SU-DHL-6 (cell line): ENCODE data around the gene SEC14L1.

Experiments
- H2AFZ ChIP-seq: fragments of 200-600 bp; sonication (generic); 2 replicates; pipeline ENCODE4 v1.6.1; 2014; ENCODE audit warnings: low read depth, mild to moderate bottlenecking, moderate library complexity, mixed read lengths, antibody characterized with exemption, low read length; ENCODE audit not compliant: severe bottlenecking
- H3F3A ChIP-seq: fragments of 200-600 bp; shearing (Covaris generic); 2 replicates; pipeline ENCODE4 v1.6.0; 2016; ENCODE audit warnings: antibody characterized with exemption, mild to moderate bottlenecking; ENCODE audit not compliant: insufficient read depth
- H3K27ac ChIP-seq: fragments of 200-600 bp; sonication (generic); 2 replicates; pipeline ENCODE4 v1.5.1; 2016; ENCODE audit warnings: low read depth, mild to moderate bottlenecking, low read length, moderate library complexity, mixed read lengths
- H3K27me3 ChIP-seq: fragments of 200-600 bp; sonication (generic), shearing (Covaris generic); 2 replicates; pipeline ENCODE4 v1.6.0; 2014; ENCODE audit warnings: mild to moderate bottlenecking, low read length
- H3K36me3 ChIP-seq: fragments of 200-600 bp; sonication (generic); 2 replicates; pipeline ENCODE4 v1.6.1; 2014; ENCODE audit warnings: mild to moderate bottlenecking, low read length, mixed read lengths
- H3K4me2 ChIP-seq: fragments of 300-600, 200-600 bp; shearing (Covaris generic), sonication (generic); 2 replicates; pipeline ENCODE4 v1.6.0; 2014; ENCODE audit warnings: low read length, low read depth, mild to moderate bottlenecking; ENCODE audit not compliant: poor library complexity, severe bottlenecking
- H3K4me3 ChIP-seq: fragments of 200-600 bp; sonication (generic); 2 replicates; pipeline ENCODE4 v1.5.1; 2014; ENCODE audit warnings: antibody characterized with exemption, low read length, mild to moderate bottlenecking, mixed read lengths; ENCODE audit not compliant: insufficient read depth, poor library complexity, severe bottlenecking
- H3K79me2 ChIP-seq: fragments of 200-600 bp; sonication (generic); 2 replicates; pipeline ENCODE4 v1.6.1; 2014; ENCODE audit warnings: mild to moderate bottlenecking, low read length, moderate library complexity; ENCODE audit not compliant: insufficient read depth
- H3K9ac ChIP-seq: fragments of 200-600 bp; sonication (generic); 2 replicates; pipeline ENCODE4 v1.7.0; 2014; ENCODE audit warnings: mild to moderate bottlenecking, low read length
- H3K9me2 ChIP-seq: fragments of 200-600 bp; sonication (generic); replicated peaks from 2 replicates; pipeline ENCODE4 v1.6.1; 2014; ENCODE audit warnings: low read length; ENCODE audit not compliant: insufficient read depth
- H3K9me3 ChIP-seq: fragments of 200-600 bp; sonication (generic); 2 replicates; pipeline ENCODE4 v1.6.1; 2014; ENCODE audit warnings: low read length, mixed read lengths; ENCODE audit not compliant: insufficient read depth
- H4K20me1 ChIP-seq: fragments of 200-600 bp; sonication (generic); 2 replicates; pipeline ENCODE4 v1.6.1; 2014; ENCODE audit warnings: low read depth, mild to moderate bottlenecking, antibody characterized with exemption, low read length, moderate library complexity, mixed read lengths
- EZH2phosphoT487 ChIP-seq: fragments of 200-600 bp; sonication (generic), shearing (Covaris generic); conservative IDR thresholded peaks from 2 replicates; pipeline ENCODE4 v1.6.1; 2018; ENCODE audit warnings: mild to moderate bottlenecking, antibody characterized with exemption, low read length, moderate library complexity, mixed read lengths
- TF ChIP-seq, protein P1 (sequence below): fragments of 200-600 bp; sonication (generic); IDR thresholded peaks from one replicate; pipeline ENCODE4 v1.5.1; 2017; ENCODE audit warnings: antibody characterized with exemption, mild to moderate bottlenecking, low read length, moderate library complexity; ENCODE audit not compliant: insufficient read depth, poor library complexity, severe bottlenecking

SEC14L1 gene

DNA sequence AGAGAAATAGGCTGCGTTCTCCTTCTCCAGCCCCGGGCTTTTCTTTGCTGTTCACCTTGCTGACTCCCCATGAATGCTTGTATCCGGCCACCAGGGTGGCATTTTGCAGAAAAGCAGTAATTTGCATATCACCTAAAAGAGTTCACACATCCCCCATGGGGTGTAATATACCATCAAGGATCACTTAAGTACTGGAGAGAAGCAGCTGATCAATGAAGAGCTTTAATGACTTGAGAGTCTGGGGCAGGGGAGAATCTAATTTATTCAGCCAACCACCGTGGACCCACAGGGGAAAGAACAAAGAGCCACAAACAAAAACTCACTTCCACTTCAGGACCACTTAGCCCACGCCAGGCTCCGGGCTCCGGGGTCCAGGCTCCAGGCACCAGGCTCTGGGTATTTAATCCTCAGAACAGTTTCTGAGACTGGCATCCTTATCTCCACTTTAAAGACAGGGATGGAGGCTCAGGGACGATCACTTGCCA lies 33.9 kb upstream of the SEC14L1 start:
- no peaks in the 10 kb centered on the region for H3K9me2 ChIP-seq
- no peak overlapping the region for H2AFZ ChIP-seq
- no peaks in the 10 kb centered on the region for H3K36me3 ChIP-seq
- no peaks in the 10 kb centered on the region for H3K79me2 ChIP-seq
- H3F3A ChIP-seq, result no peaks in the 10 kb centered on the region
- H4K20me1 ChIP-seq, result no peaks in the 10 kb centered on the region
- H3K4me2 ChIP-seq, result no peak overlapping the region
- H3K27ac ChIP-seq, result no peak overlapping the region
- H3K27me3 ChIP-seq, result no peaks in the 10 kb centered on the region
- H3K4me3 ChIP-seq, result no peak overlapping the region
- no peak for TF ChIP-seq EZH2phosphoT487
- TF ChIP-seq, protein P1, sequence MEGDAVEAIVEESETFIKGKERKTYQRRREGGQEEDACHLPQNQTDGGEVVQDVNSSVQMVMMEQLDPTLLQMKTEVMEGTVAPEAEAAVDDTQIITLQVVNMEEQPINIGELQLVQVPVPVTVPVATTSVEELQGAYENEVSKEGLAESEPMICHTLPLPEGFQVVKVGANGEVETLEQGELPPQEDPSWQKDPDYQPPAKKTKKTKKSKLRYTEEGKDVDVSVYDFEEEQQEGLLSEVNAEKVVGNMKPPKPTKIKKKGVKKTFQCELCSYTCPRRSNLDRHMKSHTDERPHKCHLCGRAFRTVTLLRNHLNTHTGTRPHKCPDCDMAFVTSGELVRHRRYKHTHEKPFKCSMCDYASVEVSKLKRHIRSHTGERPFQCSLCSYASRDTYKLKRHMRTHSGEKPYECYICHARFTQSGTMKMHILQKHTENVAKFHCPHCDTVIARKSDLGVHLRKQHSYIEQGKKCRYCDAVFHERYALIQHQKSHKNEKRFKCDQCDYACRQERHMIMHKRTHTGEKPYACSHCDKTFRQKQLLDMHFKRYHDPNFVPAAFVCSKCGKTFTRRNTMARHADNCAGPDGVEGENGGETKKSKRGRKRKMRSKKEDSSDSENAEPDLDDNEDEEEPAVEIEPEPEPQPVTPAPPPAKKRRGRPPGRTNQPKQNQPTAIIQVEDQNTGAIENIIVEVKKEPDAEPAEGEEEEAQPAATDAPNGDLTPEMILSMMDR, result no peak
- H3K9me3 ChIP-seq, result no peaks in the 10 kb centered on the region
- H3K9ac ChIP-seq, result no peak overlapping the region

DNA sequence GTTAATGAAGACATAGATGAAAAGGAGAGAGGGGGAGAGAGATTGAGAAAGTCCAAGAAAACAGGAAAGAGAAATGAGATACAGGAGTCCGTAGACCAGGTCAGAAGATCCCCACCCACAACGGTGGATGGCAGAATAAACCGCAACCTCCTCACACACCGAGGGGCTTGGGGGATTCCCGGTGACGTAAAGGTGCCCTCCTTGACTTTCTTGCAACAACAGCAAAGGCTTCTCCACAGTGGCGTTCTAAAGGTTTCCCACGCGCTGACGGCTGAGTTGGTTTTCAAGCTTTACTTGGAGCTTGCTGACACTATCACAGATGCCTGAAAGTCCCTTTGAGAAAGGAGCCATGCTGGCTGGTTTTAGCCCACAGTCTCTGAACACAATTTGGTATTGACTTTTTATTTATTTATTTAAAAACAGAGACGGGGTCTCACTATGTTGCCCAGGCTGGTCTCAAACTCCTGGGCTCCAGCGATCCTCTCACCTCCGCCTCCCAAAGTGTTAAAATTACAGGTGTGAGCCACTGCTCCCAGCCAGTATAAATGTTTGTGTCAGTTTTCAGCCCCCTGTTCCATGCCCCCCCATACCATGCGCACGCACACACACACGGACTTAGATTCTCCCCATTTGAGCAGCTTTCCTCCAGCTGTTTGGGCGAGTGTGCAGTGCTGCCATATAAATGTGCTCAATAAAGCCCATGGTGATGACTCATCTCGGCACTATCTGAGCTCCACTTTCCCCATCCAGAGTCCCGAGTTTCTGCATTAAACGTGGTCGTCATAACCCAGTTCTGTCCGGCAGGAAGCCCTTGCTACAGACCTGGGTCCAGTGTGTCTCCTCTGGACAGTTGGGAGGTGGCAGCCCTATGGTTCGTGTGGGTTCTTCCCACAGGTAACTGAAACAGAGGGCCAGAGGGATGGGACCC lies 33.0 kb upstream of the SEC14L1 start:
- TF ChIP-seq EZH2phosphoT487, result no peak
- TF ChIP-seq, protein P1, result no peak
- Histone ChIP-seq H3K9ac (no peak overlapping the region), H2AFZ (no peak overlapping the region)

DNA sequence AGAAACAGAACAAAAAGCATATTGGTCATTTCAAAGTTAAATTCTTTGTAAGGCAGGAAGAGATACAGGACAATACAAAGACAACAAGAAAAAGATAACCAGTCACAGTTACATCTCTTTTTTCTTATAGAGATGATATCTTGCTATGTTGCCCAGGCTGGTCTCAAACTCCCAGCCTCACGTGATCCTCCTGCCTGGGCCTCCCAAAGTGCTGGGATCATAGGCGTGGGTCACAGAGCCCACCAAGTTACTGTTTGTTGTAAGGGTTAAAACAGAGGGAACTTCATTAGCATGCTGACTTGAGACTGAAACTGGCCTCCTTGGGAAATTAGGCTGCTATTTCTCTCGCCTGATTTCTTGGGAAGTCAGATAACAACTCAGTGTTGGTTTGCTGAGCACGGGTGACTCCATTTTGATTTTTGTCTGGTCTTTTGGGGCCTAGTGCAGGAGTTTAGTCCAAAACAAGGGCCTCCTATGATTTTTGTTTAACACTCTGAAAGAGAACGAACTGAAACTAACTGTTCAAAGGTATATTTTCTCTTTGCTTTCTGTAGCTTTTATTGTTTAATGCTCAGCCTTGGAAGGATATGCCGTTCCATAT lies 31.5 kb upstream of the SEC14L1 start:
- Histone ChIP-seq H3K4me3 (no peak overlapping the region), H4K20me1 (no peaks in the 10 kb centered on the region), H3K4me2 (no peak overlapping the region), H3K36me3 (no peaks in the 10 kb centered on the region), H3K27ac (no peak overlapping the region), H3K9ac (no peak overlapping the region), H3F3A (no peaks in the 10 kb centered on the region), H3K79me2 (no peaks in the 10 kb centered on the region), H3K27me3 (no peaks in the 10 kb centered on the region), H3K9me3 (no peaks in the 10 kb centered on the region), H2AFZ (no peak overlapping the region), H3K9me2 (no peaks in the 10 kb centered on the region)
- no peak for TF ChIP-seq EZH2phosphoT487
- TF ChIP-seq, protein P1, result no peak

More for the DNA sequence above, 33.0 kb upstream of the SEC14L1 start:
- Histone ChIP-seq H4K20me1 (no peaks in the 10 kb centered on the region), H3K4me3 (no peak overlapping the region), H3K27me3 (no peaks in the 10 kb centered on the region), H3K9me2 (no peaks in the 10 kb centered on the region), H3K27ac (no peak overlapping the region), H3K36me3 (no peaks in the 10 kb centered on the region), H3F3A (no peaks in the 10 kb centered on the region), H3K4me2 (no peak overlapping the region), H3K79me2 (no peaks in the 10 kb centered on the region), H3K9me3 (no peaks in the 10 kb centered on the region)
